NCI-H510A (cell line): ENCODE results near the gene PCBP1.
"Not testable (repeated sequence)": the region's sequence is repeated elsewhere in the genome, so short reads cannot be mapped to it uniquely, and the experiment has no call there.

ENCODE experiments used
- DNase-seq: peaks from one replicate; lab custom pipeline; 2025; lab: John Stamatoyannopoulos, UW

PCBP1 gene

GRCh38 chr2:70081221-70081620 is 6.1 kb upstream of the PCBP1 start:
- DNase-seq = no peak

DNA sequence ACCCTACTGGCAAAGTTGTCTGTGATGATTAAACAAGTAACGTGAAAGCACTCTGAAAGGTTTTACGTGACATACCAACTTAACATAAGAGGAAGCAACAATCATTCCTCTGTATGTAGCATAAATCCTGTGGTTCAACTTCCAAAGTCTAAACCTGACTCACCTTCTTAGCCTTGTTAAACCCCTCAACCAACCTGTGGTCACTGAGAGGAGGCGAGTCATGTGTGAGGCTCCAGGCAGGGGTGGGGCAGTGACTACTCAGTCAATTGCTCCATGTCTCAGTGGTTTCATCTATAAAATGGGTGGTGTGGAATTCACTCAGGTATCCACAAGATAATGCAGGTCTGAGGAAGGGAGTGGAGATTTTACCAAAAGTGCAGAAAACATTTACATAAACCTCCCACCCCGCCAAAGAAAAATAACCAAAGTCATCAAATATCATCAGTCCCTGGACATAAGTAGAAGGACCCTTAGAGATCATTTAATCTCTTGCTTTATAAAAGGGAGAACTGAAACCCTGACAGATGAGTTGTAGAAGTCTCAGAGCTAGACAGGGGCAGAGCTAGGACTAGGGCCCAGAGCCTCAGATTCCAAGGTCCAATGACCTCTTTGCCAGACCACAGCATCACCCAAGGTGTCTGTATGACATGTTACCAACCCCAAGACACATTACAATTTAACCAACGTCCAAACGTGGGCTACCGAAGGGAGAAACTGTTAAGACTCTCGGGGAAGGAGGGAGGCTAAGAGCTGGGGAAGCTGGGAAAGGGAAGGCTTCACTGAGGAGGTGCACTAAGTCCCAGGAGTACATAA is 3.7 kb upstream of the PCBP1 start:
- DNase-seq = no peak

GRCh38 chr2:70084973-70085710 is 2.1 kb upstream of the PCBP1 start:
- DNase-seq = peak; percentile 75

GRCh38 chr2:70085711-70086277 is 1.5 kb upstream of the PCBP1 start:
- no peak for DNase-seq

DNA sequence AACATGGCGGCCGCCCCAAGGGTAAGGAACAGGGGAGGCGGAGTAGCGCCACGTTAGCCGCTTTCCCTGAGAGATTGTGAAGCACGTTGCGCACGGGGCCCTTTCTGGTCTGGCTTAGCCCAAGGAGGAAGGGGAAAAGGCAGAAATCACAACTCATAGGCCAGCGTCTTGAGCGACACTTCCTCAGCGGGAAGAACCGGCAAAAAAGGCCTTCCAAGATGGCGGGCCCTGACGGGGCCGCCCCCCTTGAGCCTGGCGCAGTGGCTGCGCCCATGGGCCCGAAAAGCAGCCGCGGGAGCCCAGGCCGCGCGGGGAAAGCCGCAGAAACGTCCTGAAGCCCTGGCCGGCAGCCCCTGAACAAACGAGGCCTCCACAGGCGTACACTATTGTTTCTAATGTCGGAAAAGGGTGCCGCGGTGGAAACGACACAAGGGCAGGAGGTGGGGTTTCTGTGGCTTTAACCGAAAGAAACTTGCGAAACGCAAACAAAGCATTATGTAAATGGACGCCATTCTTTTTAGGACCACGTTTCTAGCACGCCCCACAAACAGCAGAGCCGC is 919 bp upstream of the PCBP1 start:
- DNase-seq = peak; percentile 67

DNA sequence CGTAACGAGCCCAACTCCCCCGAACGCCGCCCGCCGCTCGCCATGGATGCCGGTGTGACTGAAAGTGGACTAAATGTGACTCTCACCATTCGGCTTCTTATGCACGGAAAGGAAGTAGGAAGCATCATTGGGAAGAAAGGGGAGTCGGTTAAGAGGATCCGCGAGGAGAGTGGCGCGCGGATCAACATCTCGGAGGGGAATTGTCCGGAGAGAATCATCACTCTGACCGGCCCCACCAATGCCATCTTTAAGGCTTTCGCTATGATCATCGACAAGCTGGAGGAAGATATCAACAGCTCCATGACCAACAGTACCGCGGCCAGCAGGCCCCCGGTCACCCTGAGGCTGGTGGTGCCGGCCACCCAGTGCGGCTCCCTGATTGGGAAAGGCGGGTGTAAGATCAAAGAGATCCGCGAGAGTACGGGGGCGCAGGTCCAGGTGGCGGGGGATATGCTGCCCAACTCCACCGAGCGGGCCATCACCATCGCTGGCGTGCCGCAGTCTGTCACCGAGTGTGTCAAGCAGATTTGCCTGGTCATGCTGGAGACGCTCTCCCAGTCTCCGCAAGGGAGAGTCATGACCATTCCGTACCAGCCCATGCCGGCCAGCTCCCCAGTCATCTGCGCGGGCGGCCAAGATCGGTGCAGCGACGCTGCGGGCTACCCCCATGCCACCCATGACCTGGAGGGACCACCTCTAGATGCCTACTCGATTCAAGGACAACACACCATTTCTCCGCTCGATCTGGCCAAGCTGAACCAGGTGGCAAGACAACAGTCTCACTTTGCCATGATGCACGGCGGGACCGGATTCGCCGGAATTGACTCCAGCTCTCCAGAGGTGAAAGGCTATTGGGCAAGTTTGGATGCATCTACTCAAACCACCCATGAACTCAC is 673 bp downstream of the PCBP1 start:
- peak; percentile 40 for DNase-seq

GRCh38 chr2:70088598-70089219 is 1.4 kb downstream of the PCBP1 start:
- no peak for DNase-seq

DNA sequence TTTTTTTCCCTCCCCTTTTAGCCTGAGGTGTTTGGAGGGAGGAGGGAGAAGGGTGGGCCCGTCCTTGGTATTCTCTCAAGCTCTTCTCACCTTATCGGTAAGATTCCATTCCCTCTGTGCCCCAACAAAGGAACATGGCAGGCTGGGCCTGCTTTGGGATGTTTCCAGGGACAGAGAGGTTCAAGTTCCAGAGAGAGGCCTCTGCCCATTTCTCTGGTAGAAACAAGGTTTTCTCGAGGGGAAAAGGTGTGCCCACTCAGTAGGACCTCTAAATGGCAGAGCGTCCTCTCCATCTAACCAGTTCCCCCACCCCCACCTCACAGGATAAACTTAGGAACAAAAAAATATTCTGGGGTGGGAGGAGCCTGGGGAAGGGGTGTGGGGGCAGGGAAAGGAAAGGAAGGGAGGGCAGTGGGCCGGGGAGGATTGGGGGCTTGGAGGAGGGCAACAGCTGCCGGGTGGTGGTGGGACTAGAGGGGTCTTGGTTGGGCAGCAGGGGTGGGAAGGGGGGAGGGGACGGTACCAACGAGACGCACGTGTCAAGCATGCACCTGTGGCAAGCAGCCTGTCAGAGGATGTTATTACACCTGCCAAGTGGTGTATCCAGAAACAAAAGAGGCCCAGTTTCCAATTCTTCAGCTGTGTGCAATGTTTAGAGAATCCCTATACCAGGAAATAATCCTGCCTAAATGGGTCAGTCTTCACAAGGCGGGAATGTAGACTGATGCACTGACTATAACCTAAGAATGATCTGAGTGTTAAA is 2.1 kb downstream of the PCBP1 start:
- DNase-seq = peak; percentile 41

DNA sequence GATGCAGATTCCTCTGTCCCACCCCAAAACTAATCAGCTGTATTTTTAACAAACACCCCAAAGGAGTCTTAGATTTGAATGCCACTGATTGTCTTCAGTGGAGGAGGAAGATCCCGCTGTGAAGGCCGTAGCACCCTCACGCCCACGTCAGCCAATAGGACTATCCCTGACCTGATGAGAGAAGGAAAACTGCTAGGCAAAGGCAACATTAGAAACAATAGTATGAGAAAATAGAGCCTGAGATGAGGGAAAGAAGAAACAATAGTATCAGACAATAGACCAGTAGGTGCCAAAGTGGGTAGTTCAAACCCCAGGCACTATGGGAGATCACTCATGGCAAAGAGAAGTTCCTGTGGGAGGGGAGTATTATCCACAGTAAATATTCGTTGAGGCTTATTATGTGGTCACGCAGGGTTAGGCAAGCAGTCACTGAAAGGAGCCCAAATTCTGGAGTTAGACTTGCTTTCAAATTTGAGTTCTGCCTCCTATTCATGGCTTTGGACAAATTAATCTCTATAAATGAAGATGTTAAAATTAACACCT is 2.8 kb downstream of the PCBP1 start:
- no peak for DNase-seq

GRCh38 chr2:70090706-70091334 is 3.5 kb downstream of the PCBP1 start:
- DNase-seq = no peak

DNA sequence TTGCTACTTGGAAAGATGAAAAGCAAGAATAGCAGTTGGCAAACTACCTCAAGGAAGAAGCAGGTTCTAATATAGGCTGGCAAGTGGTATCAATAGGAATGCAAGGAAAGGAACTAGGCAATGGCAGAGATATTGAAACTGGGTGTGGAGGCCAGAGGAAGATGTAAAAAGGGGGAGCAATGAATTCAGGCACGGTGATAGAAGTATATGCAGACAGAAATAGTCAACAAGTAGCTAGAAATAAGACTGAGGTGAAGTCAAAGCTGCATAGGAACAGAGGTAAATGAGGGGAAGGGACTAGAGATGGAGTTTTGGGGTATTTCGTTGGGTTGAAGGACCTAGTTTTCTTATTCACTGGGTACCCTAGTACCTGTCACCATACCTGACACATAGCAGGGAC is 4.1 kb downstream of the PCBP1 start:
- DNase-seq = no peak

DNA sequence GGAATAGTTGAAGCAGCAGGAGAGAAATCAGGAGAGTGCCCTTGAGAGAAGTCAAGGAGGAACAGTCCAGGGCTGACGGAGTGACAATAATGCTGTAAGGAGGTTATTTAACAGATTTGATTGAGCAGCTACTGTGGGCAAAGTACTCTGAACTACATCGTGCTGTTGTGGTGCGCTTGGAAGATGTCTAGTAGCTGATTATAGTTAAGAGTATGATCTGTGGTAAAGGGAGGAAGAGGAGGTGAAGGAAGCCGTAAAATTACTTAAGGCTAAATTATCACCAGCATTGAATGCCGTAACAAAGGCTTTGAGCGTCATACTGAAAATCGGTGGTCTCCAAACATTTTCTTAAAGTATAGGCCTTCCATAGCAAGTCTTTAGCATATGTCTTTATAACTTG is 4.5 kb downstream of the PCBP1 start:
- no peak for DNase-seq

GRCh38 chr2:70092576-70093243 is 5.4 kb downstream of the PCBP1 start:
- not testable (repeated sequence) for DNase-seq

GRCh38 chr2:70094171-70094977 is 7.1 kb downstream of the PCBP1 start:
- no peak for DNase-seq

DNA sequence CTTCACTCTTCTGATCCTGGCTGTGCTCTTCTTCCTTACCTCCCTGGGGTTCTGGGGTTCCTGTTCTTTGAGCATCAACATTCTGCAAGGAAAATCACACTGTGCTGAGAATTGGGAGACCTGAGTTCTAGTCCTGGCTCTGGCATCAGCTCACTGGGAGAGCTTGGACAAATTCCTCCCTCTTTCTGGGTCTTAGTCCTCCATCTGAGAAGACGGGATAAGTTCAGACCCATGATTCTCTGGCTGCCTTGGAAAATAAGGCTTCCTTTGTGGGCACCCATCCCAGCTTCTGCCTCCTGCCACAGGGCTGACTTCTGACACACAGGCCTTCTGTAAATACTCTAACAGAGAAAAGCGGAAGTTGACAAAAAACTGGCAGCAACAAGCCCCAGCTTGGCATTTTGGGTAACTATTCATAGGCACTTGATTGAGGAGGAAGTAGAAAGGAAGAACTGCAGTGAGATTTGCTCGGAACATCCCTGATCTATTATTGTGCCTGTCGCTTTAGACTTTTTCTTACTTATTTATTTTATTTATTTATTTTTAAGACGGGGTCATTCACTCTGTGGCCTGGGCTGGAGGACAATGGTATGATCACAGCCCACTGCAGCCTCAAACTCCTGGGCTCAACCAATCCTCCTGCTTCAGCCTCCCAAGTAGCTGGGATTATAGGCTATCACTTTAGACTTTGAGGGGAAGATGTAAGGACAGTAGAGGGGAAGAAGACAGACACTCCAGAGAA is 7.9 kb downstream of the PCBP1 start:
- DNase-seq = no peak

GRCh38 chr2:70095720-70096670 is 8.7 kb downstream of the PCBP1 start:
- no peak for DNase-seq
